Activated naive CD8-positive, alpha-beta T cell treated with anti-CD3 and anti-CD28 coated beads, Interleukin-2, amount 10 ng/mL, durations not matched to agents 7 days and 5 days (primary cell): ENCODE data around the gene PITPNC1. TPM values are rescaled to one million over a fixed set of nuclear protein-coding genes. Genes with fewer than 3 reads are reported as not detected.

Experiments used
- ATAC-seq: fragments of 150-1000 bp; cut with Tn5 transposase; one replicate; pipeline ENCODE4 v1.10.0; 2021; ENCODE audit warnings: low read depth, moderate library complexity
- POLR2A ChIA-PET: fragments of 350-600 bp; sonication (Branson Sonifier 250); formaldehyde crosslinking; loops from one replicate; lab custom pipeline; 2021; ENCODE audit warnings: antibody characterized with exemption; lab: Charles Lee
- DNase-seq: peaks from one replicate; pipeline ENCODE4 v3.0.0; 2021
- H3K27ac Mint-ChIP-seq: one replicate; pipeline ENCODE4 v1.8.0; 2022; ENCODE audit warnings: mild to moderate bottlenecking, mixed read lengths
- H3K27me3 Mint-ChIP-seq: one replicate; pipeline ENCODE4 v1.8.0; 2022; ENCODE audit warnings: mild to moderate bottlenecking, moderate library complexity, mixed read lengths
- H3K36me3 Mint-ChIP-seq: one replicate; pipeline ENCODE4 v1.8.0; 2021; ENCODE audit warnings: mild to moderate bottlenecking, mixed read lengths
- H3K4me1 Mint-ChIP-seq: one replicate; pipeline ENCODE4 v1.8.0; 2021; ENCODE audit warnings: mixed read lengths
- H3K4me3 Mint-ChIP-seq: one replicate; pipeline ENCODE4 v1.8.0; 2022; ENCODE audit warnings: mild to moderate bottlenecking, moderate library complexity, mixed read lengths
- H3K9me3 Mint-ChIP-seq: one replicate; pipeline ENCODE4 v1.8.0; 2021; ENCODE audit warnings: mixed read lengths
- total RNA-seq, 2 experiments: library from RNA; stranded (reverse); gene quantifications; one replicate each; pipeline ENCODE4 v1.2.3, GENCODE V29; 2021

The PITPNC1 gene
- total RNA-seq, 2 experiments from 2014 or later: 100 to 104 TPM

DNA sequence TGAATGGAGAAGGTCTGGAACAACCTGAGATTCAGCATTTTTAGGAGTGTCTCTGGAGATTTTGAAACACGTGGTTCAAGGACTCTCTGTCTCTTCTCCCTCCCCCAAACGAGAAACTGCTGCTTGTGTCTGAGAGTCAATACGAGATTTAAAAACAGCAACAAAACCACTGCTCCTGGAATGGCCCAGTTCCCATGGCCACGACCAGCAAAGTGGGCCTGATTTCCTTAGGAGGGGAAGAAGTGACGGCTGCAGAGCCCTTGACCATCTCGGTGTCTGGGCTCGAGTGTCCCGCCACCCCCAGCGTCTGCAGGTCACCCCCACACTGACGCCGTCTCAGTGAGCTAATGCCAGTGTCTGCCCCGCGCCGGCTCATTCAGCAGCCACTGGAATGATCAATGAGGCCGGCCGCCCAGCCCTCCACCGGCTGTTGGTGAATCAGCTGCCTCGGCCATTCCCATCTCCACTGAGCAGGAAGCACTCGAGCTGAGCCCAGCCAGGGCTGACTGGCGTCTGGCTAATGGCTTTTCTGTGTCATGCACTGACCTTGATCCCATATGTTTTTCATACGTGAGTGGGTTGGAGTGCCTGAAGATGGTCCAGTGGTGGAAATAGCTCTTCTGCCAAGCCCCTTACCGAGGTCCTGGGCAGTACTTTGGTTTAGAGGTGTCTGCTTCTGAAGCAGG lies 151.8 kb downstream of the PITPNC1 start:
- ATAC-seq (no peak), DNase-seq (no peak)
- Mint-ChIP-seq H3K4me1 (peaks cover 2% of the 10 kb centered on the region), H3K36me3 (peaks cover 6% of the 10 kb centered on the region), H3K9me3 (no peaks in the 10 kb centered on the region), H3K27me3 (no peaks in the 10 kb centered on the region), H3K27ac (no peak overlapping the region), H3K4me3 (no peak overlapping the region)
- POLR2A ChIA-PET: no interaction called here

DNA sequence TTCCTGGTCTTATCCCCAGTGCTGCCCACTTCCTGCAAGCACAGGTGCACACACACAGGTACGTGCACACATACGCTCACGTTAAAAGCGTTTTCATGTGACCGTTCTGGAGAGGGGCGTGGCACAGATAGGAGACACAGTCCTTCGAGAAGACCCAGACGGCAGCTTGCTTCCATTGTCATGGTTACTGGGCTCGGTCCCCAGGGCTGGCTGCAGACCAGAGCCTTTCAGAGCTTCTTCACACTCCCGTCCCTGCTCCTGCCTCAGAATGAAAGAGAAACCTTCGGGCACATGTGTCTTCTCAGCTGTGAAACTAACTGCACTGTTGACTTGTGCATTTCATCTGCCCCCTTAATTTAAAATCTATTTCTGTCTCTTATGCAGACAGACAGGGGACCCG lies 154.2 kb downstream of the PITPNC1 start:
- POLR2A ChIA-PET: interaction anchor here (1.9 kb wide), 1 partner anchor 29 kb away, joined by 4 read pairs; no protein-coding TSS in a partner anchor
- DNase-seq: no peak

DNA sequence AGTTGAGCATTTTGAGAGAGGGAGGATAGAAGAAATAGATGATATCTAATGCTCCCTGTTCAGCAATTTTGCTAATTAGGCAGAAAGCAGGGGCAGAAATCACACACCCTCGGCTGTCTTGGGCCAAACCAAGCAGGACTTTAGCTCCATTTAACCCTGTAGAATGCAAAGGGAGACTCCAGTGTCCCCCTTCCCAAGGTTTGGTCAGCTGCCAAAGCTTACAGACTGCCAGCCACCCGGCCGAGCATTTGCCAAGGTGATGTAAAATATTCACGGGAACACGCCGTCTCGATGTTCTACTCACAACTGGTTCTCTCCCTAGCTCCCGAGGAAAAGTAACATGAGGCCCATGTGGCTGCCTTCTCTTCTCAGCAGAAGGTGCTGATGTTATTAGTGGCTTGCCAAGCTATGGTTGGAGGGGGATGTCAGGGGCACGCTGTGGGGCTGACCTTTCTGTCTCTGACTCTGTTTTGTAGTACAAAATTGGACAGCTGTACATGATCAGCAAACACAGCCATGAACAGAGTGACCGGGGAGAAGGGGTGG lies 155.3 kb downstream of the PITPNC1 start:
- DNase-seq (no peak), ATAC-seq (no peak)
- peaks cover 21% of the 10 kb centered on the region for H3K36me3 Mint-ChIP-seq
- H3K4me3 Mint-ChIP-seq: no peak overlapping the region
- H3K27ac Mint-ChIP-seq: no peak overlapping the region
- no peaks in the 10 kb centered on the region for H3K27me3 Mint-ChIP-seq
- POLR2A ChIA-PET: interaction anchor here (0.5 to 1.9 kb wide), 3 partner anchors 30 to 174 kb away, joined by 3 to 4 read pairs (median 4); no protein-coding TSS in a partner anchor
- H3K9me3 Mint-ChIP-seq: no peaks in the 10 kb centered on the region
- H3K4me1 Mint-ChIP-seq: peaks cover 4% of the 10 kb centered on the region

More for the DNA sequence above, 154.2 kb downstream of the PITPNC1 start:
- H3K4me1 Mint-ChIP-seq: peaks cover 4% of the 10 kb centered on the region
- no peaks in the 10 kb centered on the region for H3K9me3 Mint-ChIP-seq
- no peak overlapping the region for H3K27ac Mint-ChIP-seq
- no peaks in the 10 kb centered on the region for H3K27me3 Mint-ChIP-seq
- H3K4me3 Mint-ChIP-seq: no peak overlapping the region
- H3K36me3 Mint-ChIP-seq: peaks cover 19% of the 10 kb centered on the region
- no peak for ATAC-seq

DNA sequence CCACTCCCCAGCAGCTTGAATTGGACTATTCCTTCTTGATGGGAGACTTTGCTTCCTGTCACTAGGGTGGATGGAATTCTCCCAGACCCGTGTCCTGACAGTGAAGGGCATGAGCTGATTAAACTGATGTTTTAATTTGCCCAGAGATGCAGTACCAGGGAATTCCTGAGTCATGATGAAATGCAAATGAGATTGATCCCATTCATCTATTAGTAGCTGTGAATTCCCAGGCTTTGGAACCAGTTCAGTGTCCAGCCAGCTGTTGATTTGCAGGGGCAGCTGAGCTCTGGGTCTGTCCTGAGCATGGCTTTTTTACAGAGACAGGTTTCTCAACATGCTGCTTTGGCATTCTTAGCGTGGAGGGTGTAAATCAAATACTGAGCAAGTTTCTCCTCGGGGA lies 157.9 kb downstream of the PITPNC1 start:
- Mint-ChIP-seq H3K4me3 (no peak overlapping the region), H3K27ac (no peak overlapping the region), H3K36me3 (peaks cover 28% of the 10 kb centered on the region), H3K4me1 (peaks cover 4% of the 10 kb centered on the region), H3K9me3 (no peaks in the 10 kb centered on the region), H3K27me3 (no peaks in the 10 kb centered on the region)
- POLR2A ChIA-PET: no interaction called here
- ATAC-seq: no peak
- no peak for DNase-seq

DNA sequence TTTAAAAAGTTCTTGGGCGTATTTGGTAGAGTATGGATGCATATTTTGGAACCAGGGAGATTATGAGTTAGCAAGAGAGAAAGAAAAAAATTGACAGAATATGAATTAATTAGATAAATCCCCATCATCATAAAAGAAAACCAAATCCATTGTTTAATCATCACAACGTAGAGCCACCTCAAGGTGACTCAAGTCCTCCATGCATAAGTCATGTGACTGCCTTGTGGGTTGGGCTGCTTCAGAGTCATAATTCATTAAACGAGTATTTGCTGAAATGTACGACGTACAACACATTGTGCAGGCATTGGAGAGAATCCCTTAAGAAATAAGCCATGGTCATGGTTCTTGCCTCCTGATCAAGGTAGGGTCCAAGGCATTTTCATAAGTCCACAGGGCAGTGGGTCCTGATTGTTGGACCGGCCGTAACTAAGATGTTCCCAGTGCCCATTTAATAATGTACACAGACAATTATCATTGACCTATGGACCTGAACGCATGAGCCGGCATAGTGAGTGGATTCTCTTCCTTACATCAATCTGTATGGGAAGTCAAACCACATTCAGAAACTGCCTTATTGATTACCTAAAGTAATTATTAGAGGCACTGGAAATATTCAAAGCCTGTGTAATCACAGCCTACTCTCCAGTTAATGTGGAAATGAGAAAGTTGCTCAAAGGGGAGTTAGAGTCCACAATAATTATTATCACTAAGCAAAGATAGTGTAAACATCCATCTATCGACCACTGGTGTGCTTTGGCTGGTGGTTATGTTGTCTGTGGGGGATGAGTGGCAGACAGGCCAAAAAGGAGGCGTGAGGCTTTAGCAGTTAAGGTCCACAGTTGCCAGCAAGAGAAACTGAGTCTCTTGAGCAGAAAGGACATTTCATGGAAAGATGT lies 165.4 kb downstream of the PITPNC1 start:
- no peaks in the 10 kb centered on the region for H3K9me3 Mint-ChIP-seq
- H3K4me3 Mint-ChIP-seq: no peak overlapping the region
- DNase-seq: no peak
- H3K36me3 Mint-ChIP-seq: peaks cover 19% of the 10 kb centered on the region
- POLR2A ChIA-PET: no interaction called here
- peaks cover 1% of the 10 kb centered on the region for H3K4me1 Mint-ChIP-seq
- H3K27ac Mint-ChIP-seq: no peak overlapping the region
- no peak for ATAC-seq
- no peaks in the 10 kb centered on the region for H3K27me3 Mint-ChIP-seq

DNA sequence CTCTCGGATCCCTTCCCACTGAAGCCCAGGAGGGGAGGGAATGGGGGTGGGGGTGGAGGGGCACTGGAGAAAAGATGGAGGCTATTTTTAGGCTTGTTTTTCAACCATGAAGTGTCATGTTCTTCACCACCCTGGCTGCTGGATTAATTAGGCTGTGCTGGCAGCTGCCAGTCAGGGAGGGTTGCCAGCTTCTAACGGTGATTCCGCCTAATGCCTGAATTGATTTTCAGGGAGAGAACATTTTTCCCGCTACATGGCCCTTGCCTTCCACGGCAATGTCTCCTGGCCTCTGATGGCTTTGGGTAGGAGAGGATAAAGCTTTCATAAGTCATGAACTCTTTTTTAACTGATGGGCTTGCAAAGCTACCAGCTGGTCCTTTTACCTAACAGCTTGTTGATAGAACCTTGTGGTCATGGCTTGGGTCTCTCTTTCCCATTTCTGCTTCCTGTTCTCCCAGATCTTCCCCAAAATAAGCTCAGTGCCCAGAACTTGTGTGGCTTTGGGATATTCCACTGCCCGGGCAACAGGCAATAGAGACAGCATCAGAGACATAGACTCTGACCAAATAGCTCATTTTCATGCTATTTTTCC lies 167.4 kb downstream of the PITPNC1 start:
- no peak for DNase-seq
- POLR2A ChIA-PET: no interaction called here
- no peaks in the 10 kb centered on the region for H3K9me3 Mint-ChIP-seq
- no peak overlapping the region for H3K4me3 Mint-ChIP-seq
- H3K4me1 Mint-ChIP-seq: peaks cover 13% of the 10 kb centered on the region
- peaks cover 21% of the 10 kb centered on the region for H3K36me3 Mint-ChIP-seq
- no peaks in the 10 kb centered on the region for H3K27me3 Mint-ChIP-seq
- no peak for ATAC-seq
- H3K27ac Mint-ChIP-seq: no peak overlapping the region

DNA sequence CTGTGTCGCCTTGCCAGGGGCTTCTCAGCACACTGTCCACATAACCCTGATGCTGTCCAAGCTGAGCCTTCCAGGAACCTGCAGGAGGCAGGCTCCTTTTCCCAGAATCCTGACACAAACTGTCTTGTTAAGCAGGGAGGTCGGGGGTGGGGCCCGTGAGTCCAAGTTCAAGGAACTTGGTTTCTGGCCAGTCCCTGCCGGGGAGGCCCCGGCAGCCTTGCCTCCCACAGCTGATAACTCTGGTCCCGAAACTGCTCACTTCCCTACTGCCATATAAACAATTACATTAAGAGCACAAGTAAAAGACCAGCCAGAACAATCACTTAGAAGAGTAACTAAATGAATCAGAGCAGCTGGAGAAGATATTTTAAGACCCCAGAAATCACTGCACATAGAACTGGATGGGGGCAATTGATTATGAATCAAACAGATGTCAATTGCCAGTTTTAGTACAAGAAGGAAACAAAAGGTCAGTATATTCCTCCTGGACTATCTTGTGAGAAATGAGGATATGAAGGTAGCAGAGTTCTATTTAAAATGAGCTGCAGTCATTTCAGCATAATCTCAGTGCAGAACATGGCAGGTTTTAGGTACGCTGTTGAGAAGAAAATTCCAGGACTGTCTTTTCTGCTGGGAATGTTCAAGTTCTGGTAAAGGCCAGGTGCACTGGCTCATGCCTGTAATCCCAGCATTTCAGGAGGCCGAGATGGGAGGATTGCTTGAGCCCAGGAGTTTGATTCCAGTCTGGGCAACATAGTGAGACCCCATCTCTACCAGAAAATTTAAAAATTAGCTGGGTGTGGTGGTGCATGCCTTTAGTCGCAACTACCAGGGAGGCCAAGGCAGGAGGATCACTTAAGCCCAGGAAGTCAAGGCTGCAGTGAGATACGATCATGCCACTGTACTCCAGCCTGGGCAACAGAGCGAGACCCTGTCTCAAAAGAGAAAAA lies 169.8 kb downstream of the PITPNC1 start:
- peaks cover 16% of the 10 kb centered on the region for H3K4me1 Mint-ChIP-seq
- no peaks in the 10 kb centered on the region for H3K27me3 Mint-ChIP-seq
- H3K9me3 Mint-ChIP-seq: no peaks in the 10 kb centered on the region
- H3K36me3 Mint-ChIP-seq: peaks cover 16% of the 10 kb centered on the region
- no peak for ATAC-seq
- no peak overlapping the region for H3K4me3 Mint-ChIP-seq
- H3K27ac Mint-ChIP-seq: no peak overlapping the region
- POLR2A ChIA-PET: no interaction called here
- DNase-seq: no peak

DNA sequence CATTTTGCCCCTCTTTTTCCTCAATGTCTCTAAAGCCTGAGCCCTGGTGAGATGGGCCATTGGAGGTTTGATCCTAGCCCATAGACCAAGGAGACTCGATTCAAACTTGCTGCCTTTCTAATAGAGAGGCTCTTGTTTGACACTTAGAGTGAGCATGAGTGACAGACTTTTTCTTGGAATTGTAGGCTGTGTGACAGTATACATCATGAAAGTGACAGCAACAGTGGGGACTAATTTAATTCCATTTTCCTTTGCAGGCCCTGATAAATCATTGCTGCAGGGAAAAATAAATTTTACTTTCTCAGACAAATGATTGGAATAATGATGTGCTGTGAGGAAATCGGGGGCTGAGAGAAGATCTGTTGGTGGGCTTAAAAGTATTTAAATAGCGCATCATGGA lies 171.6 kb downstream of the PITPNC1 start:
- no peak overlapping the region for H3K27ac Mint-ChIP-seq
- H3K36me3 Mint-ChIP-seq: peaks cover 21% of the 10 kb centered on the region
- DNase-seq (no peak), ATAC-seq (no peak)
- H3K9me3 Mint-ChIP-seq: no peaks in the 10 kb centered on the region
- peaks cover 16% of the 10 kb centered on the region for H3K4me1 Mint-ChIP-seq
- no peak overlapping the region for H3K4me3 Mint-ChIP-seq
- no peaks in the 10 kb centered on the region for H3K27me3 Mint-ChIP-seq
- POLR2A ChIA-PET: no interaction called here

DNA sequence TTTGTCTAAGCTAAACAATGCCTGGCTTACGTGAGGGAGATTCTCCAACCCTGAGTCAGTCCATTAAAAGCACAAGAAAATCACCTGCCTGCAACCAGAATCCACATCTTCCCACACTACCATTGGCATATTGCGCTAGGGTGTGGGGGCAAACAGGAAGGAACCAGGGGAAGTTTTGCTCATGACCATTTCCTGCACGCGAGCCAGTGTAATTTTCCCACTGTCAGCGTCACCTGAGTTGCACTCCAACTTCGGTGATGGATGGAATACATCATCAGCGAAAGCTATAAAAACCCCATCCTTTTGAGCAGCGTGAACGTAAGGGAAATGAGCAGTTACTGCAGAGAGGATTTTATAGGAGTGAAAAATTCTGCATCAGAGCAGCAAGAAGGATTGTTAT lies 172.7 kb downstream of the PITPNC1 start:
- no peak overlapping the region for H3K27ac Mint-ChIP-seq
- H3K4me1 Mint-ChIP-seq: peaks cover 16% of the 10 kb centered on the region
- no peak overlapping the region for H3K4me3 Mint-ChIP-seq
- ATAC-seq (no peak), DNase-seq (no peak)
- no peaks in the 10 kb centered on the region for H3K9me3 Mint-ChIP-seq
- POLR2A ChIA-PET: no interaction called here
- peaks cover 24% of the 10 kb centered on the region for H3K36me3 Mint-ChIP-seq
- no peaks in the 10 kb centered on the region for H3K27me3 Mint-ChIP-seq

DNA sequence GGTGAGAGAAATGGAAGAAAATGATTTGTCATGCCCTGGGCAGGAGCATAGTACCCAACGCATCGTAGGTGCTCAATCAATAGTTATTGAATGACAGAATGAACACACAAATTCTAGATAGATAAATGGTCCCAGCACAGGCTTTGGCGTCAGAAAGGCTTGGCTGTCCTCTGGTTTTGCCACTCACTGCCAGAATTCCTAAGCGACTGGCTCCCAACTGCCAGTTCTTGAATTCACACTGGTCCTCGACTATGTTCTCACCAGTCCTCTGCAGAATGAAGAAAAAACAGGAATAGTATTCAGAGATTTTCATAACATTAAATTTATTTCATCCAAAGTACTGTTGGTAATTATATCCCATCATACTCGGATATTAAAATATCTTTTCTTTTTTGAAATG lies 177.6 kb downstream of the PITPNC1 start:
- no peaks in the 10 kb centered on the region for H3K27me3 Mint-ChIP-seq
- H3K4me1 Mint-ChIP-seq: peaks cover 1% of the 10 kb centered on the region
- no peak for ATAC-seq
- H3K4me3 Mint-ChIP-seq: no peak overlapping the region
- no peak for DNase-seq
- H3K36me3 Mint-ChIP-seq: peaks cover 37% of the 10 kb centered on the region
- no peak overlapping the region for H3K27ac Mint-ChIP-seq
- H3K9me3 Mint-ChIP-seq: peaks cover 5% of the 10 kb centered on the region
- POLR2A ChIA-PET: no interaction called here

DNA sequence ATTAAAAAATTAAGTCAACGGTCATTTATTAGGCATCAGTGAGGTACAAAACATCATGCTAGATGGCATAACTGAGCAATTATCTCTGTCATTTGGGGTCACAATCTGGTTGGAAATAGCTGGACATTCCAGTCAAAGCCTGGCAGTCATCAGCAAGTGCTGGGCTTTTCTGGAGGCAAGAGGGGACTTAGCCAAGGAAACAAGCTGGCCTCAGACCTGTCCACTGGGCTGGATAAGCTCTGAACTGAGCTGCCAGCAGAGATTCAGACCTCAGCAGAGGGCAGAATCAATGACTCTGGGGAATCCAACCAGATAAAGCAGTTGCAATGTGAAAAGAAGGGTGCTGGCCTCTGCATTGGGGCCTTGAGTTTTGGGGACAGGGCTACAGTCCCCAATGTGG lies 178.8 kb downstream of the PITPNC1 start:
- Mint-ChIP-seq H3K27me3 (no peaks in the 10 kb centered on the region), H3K36me3 (peaks cover 37% of the 10 kb centered on the region), H3K4me3 (no peak overlapping the region), H3K4me1 (no peaks in the 10 kb centered on the region), H3K27ac (no peak overlapping the region), H3K9me3 (peaks cover 5% of the 10 kb centered on the region)
- no peak for ATAC-seq
- POLR2A ChIA-PET: no interaction called here
- no peak for DNase-seq

DNA sequence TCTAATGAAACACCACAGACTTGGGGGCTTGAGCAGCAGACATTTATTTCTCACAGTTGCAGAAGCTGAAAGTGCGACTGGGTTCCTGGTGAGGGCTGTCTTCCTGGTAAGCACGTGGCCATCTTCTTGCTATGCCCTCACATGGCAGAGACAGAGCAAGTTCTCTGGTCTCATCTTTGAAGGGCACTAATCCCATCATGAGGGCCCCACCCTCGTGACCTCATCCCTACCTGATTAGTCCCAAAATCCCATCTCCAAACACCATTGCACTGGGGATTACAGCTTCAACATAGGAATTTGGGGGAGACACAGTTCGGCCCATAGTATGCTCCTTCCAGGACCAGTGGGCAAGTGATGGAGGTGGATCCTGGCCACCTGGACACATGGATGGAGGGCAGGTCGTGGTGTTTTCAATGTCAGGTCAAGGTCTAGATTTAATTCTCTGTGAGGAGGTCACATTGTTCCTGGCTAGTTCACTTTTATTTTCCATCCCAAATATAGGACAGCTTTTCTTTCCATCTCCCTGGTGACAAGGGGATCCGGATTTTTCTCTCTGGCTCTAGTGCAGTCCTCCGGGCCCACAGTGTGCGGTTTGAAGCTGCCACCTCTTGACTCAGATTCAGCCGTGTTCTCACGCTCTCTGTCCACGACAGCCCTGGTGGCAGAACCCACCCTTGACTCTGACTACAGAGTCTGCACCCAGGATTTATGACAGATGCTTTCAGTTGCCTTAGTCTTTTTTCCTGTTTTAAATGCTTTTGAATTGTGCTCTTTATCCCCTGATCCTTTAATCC lies 180.2 kb downstream of the PITPNC1 start:
- Mint-ChIP-seq H3K36me3 (peaks cover 34% of the 10 kb centered on the region), H3K27ac (no peak overlapping the region), H3K27me3 (no peaks in the 10 kb centered on the region), H3K9me3 (peaks cover 5% of the 10 kb centered on the region), H3K4me1 (no peaks in the 10 kb centered on the region), H3K4me3 (no peak overlapping the region)
- DNase-seq (no peak), ATAC-seq (no peak)
- POLR2A ChIA-PET: no interaction called here
